Sigmoid colon (tissue), 4 donors: Measurements from ENCODE around the gene ATP6V1C2.

Experiments
- EP300 ChIP-seq, 4 donors: sonication (generic); formaldehyde crosslinking; IDR thresholded peaks; one replicate each; pipeline ENCODE4 v1.6.1; 2017; ENCODE audit warnings: antibody characterized with exemption in 4 of 4
- POLR2A ChIP-seq, 2 donors: fragments of 450-650 bp; IDR thresholded peaks; one replicate each; pipeline ENCODE4 v1.6.1; 2016; ENCODE audit warnings: antibody characterized with exemption in 2 of 2, mild to moderate bottlenecking in 2 of 2, moderate library complexity in 2 of 2
- POLR2AphosphoS5 ChIP-seq, 4 donors: sonication (generic); formaldehyde crosslinking; IDR thresholded peaks; one replicate each; pipeline ENCODE4 v1.6.1; 2017; ENCODE audit warnings: antibody characterized with exemption in 4 of 4
- TF ChIP-seq, protein P1 (sequence below), 4 experiments: fragments of 450-650 bp in 3 of 4; fragments of 200-600 bp in 1 of 4; IDR thresholded peaks; one replicate each; pipeline ENCODE4 v1.5.1; 2016 to 2019; ENCODE audit warnings: antibody characterized with exemption in 4 of 4, mild to moderate bottlenecking in 3 of 4, moderate library complexity in 2 of 4

- TF ChIP-seq, protein P1, sequence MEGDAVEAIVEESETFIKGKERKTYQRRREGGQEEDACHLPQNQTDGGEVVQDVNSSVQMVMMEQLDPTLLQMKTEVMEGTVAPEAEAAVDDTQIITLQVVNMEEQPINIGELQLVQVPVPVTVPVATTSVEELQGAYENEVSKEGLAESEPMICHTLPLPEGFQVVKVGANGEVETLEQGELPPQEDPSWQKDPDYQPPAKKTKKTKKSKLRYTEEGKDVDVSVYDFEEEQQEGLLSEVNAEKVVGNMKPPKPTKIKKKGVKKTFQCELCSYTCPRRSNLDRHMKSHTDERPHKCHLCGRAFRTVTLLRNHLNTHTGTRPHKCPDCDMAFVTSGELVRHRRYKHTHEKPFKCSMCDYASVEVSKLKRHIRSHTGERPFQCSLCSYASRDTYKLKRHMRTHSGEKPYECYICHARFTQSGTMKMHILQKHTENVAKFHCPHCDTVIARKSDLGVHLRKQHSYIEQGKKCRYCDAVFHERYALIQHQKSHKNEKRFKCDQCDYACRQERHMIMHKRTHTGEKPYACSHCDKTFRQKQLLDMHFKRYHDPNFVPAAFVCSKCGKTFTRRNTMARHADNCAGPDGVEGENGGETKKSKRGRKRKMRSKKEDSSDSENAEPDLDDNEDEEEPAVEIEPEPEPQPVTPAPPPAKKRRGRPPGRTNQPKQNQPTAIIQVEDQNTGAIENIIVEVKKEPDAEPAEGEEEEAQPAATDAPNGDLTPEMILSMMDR (IDR thresholded peaks at IDR 0.05): no peak
- TF ChIP-seq POLR2A (IDR thresholded peaks at IDR 0.05) (no peak), EP300 (IDR thresholded peaks at IDR 0.05) (no peak), POLR2AphosphoS5 (IDR thresholded peaks at IDR 0.05) (no peak)
These were observed 85.1 kb downstream of the ATP6V1C2 start for GRCh38 chr2:10806543-10806942.
